Type B pancreatic cell (in vitro differentiated cells): Measurements from ENCODE around the gene TIMM17A. TPM values are rescaled to one million over a fixed set of nuclear protein-coding genes. Genes with fewer than 3 reads are reported as not detected.
A peak's percentile ranks its signal among the peaks of the same experiment; 100 is the strongest.

Experiments
- DNase-seq: peaks from one replicate; pipeline ENCODE4 v3.0.0; 2021; ENCODE audit warnings: mixed read lengths; ENCODE audit not compliant: unreplicated experiment; ENCODE audit errors: extremely low spot score
- H3K27ac Mint-ChIP-seq: 2 replicates; pipeline ENCODE4 v1.8.0; 2021; ENCODE audit warnings: mild to moderate bottlenecking, mixed read lengths
- H3K27me3 Mint-ChIP-seq: 2 replicates; pipeline ENCODE4 v1.8.0; 2021; ENCODE audit warnings: mixed read lengths
- H3K36me3 Mint-ChIP-seq: 2 replicates; pipeline ENCODE4 v1.8.0; 2021; ENCODE audit warnings: mixed read lengths
- H3K4me1 Mint-ChIP-seq: one replicate; pipeline ENCODE4 v1.8.0; 2021; ENCODE audit warnings: mixed read lengths; ENCODE audit not compliant: unreplicated experiment
- H3K4me3 Mint-ChIP-seq: 2 replicates; pipeline ENCODE4 v1.8.0; 2021; ENCODE audit warnings: mild to moderate bottlenecking, mixed read lengths
- H3K9me3 Mint-ChIP-seq: 2 replicates; pipeline ENCODE4 v1.8.0; 2021; ENCODE audit warnings: mixed read lengths
- CTCF ChIP-seq: fragments of 200-600 bp; sonication (generic); conservative IDR thresholded peaks from 2 replicates; pipeline ENCODE4 v1.5.0; 2021; ENCODE audit warnings: antibody characterized with exemption, mild to moderate bottlenecking
- total RNA-seq: library from RNA; stranded (reverse); gene quantifications from 2 replicates; pipeline ENCODE4 v1.2.1, GENCODE V29; 2021; ENCODE audit warnings: low replicate concordance

Gene TIMM17A
- total RNA-seq, 1 donor from 2014 or later: 50.2 TPM

- TF ChIP-seq CTCF: no peak
- Mint-ChIP-seq H3K4me1 (peaks cover 23% of the 10 kb centered on the region), H3K9me3 (no peaks in the 10 kb centered on the region), H3K36me3 (peaks cover 12% of the 10 kb centered on the region), H3K4me3 (peak overlapping the region; percentile 44), H3K27me3 (no peaks in the 10 kb centered on the region), H3K27ac (no peak overlapping the region)
- no peak for DNase-seq
These were observed 30.1 kb downstream of the TIMM17A start for GRCh38 chr1:201985355-201985754.

- Mint-ChIP-seq H3K27me3 (no peaks in the 10 kb centered on the region), H3K27ac (no peak overlapping the region), H3K4me3 (no peak overlapping the region), H3K36me3 (peaks cover 29% of the 10 kb centered on the region), H3K9me3 (no peaks in the 10 kb centered on the region), H3K4me1 (peaks cover 15% of the 10 kb centered on the region)
- no peak for TF ChIP-seq CTCF
- DNase-seq: no peak
These were observed 33.3 kb downstream of the TIMM17A start for GRCh38 chr1:201988601-201989000.

- Mint-ChIP-seq H3K9me3 (no peaks in the 10 kb centered on the region), H3K4me3 (no peak overlapping the region), H3K27ac (no peak overlapping the region), H3K36me3 (peaks cover 38% of the 10 kb centered on the region), H3K4me1 (peaks cover 9% of the 10 kb centered on the region), H3K27me3 (no peaks in the 10 kb centered on the region)
- DNase-seq: no peak
- no peak for TF ChIP-seq CTCF
These were observed 34.2 kb downstream of the TIMM17A start for GRCh38 chr1:201989354-201990128.

- Mint-ChIP-seq H3K4me3 (no peak overlapping the region), H3K9me3 (no peaks in the 10 kb centered on the region), H3K27ac (no peak overlapping the region), H3K4me1 (peaks cover 6% of the 10 kb centered on the region), H3K36me3 (peaks cover 38% of the 10 kb centered on the region), H3K27me3 (no peaks in the 10 kb centered on the region)
- no peak for DNase-seq
- TF ChIP-seq CTCF: no peak
These were observed 35.1 kb downstream of the TIMM17A start for GRCh38 chr1:201990427-201990826.

- Mint-ChIP-seq H3K9me3 (no peaks in the 10 kb centered on the region), H3K4me3 (peak overlapping the region; percentile 34), H3K27ac (peak overlapping the region; percentile 72), H3K27me3 (no peaks in the 10 kb centered on the region), H3K36me3 (peaks cover 40% of the 10 kb centered on the region), H3K4me1 (peaks cover 10% of the 10 kb centered on the region)
- TF ChIP-seq CTCF: peak; percentile 83
- DNase-seq: no peak
These were observed 44.4 kb downstream of the TIMM17A start for GRCh38 chr1:201999625-202000238.
